ENCODE data around the gene PLEKHN1.
"Not testable (repeated sequence)": the region's sequence is repeated elsewhere in the genome, so short reads cannot be mapped to it uniquely, and the experiment has no call there.

Gene PLEKHN1

DNA sequence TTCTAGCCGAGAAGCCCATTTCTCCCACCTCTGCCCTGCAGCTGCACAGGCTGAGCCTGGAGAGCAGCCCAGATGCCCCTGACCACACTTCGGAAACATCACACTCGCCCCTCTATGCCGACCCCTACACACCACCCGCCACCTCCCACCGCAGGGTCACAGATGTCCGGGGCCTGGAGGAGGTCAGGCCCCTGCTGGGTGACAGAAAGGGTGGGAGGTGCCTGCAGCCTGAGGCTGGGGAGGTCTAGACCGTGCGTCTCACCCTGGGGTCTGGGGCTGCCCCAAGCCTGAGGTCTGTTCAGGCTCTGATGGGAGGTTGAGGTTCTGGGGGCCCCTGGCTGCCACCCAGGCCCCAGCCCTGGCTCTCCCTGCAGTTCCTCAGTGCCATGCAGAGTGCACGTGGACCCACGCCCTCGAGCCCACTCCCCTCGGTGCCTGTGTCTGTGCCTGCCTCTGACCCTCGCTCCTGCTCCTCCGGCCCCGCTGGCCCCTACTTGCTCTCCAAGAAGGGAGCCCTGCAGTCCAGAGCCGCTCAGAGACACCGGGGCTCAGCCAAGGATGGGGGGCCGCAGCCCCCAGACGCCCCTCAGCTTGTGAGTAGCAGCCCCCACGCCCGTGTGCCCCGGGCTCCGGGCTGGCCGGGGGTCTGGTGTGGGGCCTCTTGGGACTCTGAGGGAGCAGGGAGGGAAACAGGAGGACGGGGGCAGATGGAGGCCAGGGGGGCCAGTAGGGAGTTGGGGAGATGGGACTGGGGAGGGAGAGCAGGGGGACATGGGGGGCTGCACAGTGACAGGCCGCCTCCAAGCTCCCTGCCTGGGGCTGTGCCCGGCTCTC is 7.4 kb downstream of the PLEKHN1 start:
- no peak for FAIRE-seq
- DNase-seq (ENCODE audit: low spot score), result no peak

DNA sequence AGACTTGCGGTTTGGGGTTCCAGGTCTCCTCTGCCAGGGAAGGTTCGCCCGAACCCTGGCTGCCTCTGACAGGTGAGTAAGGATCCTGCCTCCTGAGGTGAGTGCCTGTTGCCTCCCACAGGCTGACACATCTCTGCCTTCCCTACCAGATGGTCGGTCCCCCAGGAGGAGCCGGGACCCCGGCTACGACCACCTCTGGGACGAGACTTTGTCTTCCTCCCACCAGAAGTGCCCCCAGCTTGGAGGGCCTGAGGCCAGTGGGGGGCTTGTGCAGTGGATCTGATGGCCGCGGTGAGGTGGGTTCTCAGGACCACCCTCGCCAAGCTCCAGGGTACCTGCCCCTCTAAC is 8.0 kb downstream of the PLEKHN1 start:
- FAIRE-seq (no peak), DNase-seq (ENCODE audit: low spot score) (no peak)

DNA sequence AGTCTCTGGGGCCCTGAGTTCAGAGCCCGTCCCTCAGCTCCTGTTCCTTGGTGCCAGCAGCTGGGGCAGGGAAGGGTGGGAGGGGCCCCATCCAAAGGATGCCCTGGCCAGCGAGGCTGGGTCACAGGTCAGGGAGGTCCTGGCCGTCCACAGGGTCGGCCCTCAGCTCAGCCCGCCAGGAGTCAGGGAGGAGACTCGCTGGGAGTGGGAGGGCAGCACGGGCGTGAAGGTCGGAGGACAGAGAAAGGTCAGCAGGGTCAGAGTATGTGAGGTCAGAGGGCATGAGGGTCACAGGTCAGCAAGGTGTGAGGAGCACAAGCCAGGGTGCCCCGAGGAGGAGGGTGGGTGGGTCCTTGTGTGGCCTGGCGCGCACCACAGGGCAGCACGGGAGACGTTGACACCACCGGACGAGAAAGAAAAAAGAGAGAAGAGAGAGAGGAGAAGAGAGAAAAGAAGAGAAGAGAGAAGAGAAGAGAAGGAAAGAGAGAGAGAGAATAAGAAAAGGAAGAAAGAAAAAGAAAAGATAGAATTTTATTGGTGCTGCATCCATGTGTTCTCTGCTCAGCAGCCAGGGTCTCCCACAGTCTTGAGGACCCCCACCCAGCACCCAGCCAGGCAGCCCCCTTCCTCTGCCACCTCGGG is 8.5 kb downstream of the PLEKHN1 start:
- DNase-seq (ENCODE audit: low spot score) (no peak), FAIRE-seq (no peak)

DNA sequence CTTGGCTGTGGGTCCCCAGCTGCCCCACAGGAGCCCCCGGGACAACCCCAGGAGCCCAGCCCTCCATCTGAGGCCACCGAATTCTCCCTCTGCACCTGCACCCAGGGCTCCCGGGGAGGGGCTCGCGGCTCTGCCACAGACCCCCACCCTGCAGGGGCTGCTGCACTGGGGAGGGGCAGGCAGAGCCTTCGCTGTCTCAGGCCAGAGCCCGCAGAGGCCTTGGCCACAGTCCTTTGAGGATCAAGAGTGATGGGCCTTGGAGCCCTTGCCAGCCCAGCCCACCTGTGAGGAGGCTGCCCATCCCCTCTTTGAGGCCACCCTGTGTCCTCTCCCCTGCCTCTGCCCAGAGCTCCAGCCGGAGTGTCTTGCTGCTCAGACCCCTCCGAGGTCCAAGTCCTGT is 9.1 kb downstream of the PLEKHN1 start:
- no peak for FAIRE-seq
- no peak for DNase-seq (ENCODE audit: low spot score)

DNA sequence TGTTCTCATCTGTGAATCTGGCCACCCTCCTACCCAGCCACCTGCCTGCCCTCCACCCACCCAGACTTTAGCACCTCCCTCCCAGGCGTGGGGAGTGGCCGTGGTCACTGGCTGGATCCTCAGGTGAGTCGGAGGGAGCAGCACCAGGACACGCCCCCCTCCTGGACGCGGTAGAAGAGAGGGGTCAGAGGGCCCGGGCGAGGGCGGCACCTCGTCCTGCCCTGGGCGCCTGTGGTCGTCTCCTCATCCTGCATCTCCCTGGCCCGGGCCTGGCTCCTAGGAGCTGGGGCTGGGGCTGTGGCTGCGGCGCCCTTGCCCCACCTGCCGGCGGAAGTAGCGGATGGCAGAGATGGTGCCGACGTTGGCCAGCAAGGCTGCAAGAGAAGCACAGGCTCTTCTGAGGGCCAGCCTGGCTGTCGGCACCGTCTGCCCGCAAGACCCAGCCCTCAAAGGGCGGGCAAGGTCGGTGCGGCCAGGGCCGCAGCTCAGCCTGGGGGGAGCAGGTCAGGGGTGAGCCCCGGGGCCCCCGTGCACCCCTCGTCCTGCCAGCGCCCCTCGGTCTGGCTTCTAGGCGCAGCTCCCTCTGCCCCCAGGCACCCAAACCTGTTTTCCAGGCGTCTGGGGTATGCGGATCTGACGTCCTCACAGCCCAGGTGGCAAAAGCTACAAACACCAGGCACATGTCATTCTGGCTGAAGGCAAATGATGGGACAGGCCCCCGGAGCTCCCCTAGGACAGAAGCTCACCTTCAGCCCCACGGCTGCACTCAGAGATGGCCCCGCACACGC is 9.8 kb downstream of the PLEKHN1 start:
- FAIRE-seq (no peak), DNase-seq (ENCODE audit: low spot score) (peak; percentile 50)

DNA sequence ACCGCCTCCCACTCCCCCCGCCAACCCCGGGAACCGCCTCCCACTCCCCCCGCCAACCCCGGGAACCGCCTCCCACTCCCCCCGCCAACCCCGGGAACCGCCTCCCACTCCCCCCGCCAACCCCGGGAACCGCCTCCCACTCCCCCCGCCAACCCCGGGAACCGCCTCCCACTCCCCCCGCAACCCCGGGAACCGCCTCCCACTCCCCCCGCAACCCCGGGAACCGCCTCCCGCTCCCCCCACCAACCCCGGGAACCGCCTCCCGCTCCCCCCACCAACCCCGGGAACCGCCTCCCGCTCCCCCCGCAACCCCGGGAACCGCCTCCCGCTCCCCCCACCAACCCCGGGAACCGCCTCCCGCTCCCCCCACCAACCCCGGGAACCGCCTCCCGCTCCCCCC is 10.5 kb downstream of the PLEKHN1 start:
- DNase-seq (ENCODE audit: low spot score); FAIRE-seq: not testable (repeated sequence)

DNA sequence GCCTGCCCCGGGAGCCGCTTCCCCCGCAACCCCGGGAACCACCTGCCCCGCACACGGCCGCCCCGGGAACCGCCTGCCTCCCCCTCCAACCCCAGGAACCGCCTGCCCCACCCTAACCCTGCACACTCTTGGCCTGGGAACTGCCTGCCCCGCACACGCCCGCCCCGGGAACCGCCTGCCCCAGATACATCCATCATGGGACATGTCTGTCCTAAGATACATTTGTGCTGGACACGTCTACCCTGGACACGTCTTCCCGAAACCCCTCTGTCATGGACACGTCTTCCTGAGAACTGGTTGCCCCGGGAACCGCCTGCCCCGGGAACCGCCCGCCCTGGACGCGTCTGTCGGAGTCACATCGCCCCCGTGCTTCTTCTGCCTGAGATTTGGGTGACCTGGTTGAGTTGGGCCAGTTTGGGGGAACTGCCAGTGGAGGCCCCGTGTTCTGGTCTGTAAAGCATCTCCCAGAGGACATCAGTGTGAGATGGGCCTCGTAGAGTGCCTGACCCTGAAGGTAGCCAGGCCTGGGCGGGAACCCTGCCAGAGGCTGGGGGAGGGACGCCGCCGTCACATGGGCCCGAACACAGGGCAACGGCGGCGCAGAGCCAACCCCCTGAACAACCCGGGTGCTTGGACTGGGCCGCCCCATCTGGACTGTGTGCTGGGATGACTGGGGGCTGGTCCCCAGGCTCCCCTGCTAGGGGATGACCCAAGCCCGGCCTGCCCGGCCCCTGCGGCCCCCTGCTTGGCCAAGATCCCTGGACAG is 12.0 kb downstream of the PLEKHN1 start:
- no peak for FAIRE-seq
- DNase-seq (ENCODE audit: low spot score), result no peak

DNA sequence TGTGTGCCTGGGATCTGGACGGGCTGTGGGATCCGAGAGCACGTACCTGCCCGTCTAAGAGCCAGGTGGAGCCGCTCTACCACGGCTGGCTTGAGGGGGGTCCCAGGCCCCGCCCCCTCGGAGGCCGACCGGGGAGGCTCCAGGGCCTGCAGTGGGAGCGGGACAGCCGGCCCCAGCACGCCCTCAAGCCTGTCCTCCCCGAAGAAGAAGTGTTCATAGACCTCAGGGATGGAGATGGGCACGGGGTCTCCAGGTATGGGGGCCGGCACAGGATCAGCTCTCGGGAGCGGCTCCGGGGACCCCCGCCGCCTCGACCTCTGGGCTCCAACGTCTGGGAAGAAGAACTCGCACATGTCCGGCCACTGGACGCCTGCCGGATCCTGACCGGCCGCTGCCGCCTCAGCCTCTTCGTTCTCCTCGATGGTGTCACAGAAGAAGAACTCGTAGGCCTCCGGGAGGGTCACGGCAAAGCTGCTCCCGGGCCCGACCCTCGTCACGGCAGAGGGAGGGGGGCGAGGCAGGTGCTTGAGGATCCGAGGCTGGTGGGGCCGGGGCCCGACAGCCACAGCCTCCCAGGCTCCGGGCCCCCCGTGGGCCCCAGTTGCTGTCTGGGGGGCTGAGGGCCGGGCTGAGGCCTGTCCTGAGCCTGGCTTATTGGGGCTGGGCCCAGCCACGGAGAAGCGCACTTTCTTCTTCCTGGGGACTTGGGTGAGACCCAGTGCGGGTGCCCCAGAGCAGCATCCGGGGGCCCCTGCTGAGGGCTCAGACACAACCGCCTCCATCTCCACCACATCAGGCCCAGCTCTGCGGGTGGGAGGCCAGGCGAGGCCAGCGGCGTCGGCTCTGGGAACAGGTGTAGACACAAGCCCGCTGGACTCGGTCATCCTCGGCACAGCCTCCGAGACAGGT is 12.8 kb downstream of the PLEKHN1 start:
- FAIRE-seq (no peak), DNase-seq (ENCODE audit: low spot score) (no peak)

DNA sequence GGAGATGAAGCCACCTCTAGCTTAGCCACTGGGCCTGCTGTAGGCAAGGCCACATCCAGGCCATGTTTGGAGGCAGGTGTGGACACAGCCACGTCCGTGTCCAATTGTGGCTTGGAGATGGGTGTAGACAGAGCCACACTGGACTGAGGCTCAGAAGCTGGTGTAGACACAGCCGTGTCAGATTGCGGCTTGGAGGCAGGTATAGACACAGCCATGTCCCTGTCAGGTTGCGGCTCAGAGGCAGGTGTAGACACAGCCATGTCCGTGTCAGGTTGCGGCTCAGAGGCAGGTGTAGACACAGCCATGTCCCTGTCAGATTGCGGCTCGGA is 13.4 kb downstream of the PLEKHN1 start:
- no peak for DNase-seq (ENCODE audit: low spot score)
- FAIRE-seq, result no peak

DNA sequence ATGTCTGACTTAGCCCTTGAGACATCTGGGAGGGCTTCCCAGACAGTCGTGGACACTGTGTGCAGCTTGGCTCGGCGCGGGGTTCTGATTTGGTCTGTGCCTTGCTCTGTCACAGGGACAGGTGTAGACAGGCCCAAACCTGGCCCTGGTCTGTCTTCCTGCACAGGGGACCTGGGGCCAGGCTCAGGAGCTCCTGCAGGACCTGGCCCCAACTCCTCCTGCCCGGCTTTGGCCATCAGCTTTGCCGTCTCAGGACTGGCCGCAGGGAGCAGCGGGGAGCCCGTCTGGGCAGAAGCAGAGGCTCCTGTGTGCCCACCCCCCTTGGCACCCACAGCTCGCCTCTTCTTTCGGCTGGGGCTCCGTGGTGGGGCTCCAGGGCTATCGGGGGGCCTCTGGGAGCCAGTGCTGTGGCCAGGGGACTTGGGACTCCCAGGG is 13.9 kb downstream of the PLEKHN1 start:
- DNase-seq (ENCODE audit: low spot score) (no peak), FAIRE-seq (no peak)

DNA sequence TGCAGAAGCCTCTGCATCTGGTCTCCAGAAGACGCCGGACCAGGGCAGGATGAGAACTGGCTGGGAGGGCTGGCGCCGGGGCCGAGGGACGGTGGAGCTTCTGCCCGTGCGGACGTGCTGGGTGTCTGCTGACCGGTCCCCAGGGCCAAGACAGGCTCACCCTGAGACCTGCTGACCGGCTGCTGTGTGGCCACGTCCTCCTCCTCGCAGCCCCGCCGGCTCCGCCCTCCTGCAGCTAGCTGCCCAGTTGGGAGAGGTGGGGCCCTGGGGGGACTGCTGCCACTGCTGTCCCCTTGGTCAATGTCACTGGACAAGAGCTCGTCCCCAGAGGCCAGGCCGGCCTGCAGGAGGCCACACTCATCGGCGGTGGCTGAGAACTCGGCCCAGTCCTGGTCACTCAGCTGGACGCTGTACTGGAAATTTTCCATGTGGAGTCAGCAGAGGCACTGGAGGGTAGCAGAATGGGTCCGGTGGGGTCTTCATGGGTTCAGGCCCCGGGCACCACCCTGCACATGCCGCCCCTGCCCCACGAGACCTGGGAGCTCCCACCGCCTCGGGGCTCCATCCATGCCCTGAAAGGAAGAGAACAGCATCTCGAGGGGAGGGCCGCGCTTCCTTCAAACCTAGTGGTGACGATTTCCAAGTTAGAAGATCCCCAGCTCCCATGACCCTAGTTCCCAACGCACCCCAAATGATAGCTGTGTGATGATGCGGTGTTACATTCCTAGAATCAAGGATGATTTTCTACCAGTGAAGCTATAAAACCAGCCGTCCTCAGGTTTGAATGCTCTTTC is 14.5 kb downstream of the PLEKHN1 start:
- no peak for FAIRE-seq
- no peak for DNase-seq (ENCODE audit: low spot score)

DNA sequence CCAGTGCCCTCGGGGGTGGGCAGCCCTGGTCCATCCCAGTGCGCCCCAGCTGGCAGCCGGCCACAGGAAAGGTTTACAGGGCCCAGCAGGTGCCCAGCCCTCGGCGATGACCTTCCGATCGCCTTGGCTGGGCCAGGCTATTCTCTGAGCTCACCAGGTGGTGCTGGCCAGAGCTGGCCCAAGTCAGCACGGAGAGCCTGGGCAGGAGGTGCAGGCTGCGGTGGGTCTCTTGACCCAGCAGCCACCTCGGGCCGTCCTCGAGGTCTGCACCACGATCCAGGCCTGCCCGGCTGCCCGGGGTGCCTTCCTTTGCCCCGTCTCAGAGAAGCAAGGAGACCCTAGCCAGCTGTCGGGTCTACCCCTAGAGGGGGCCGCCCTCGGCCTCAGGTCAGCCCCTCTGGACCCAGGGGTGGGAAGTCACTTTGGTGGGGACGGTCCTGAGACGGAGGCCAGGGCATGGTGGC is 15.2 kb downstream of the PLEKHN1 start:
- DNase-seq (ENCODE audit: low spot score), result no peak
- no peak for FAIRE-seq

DNA sequence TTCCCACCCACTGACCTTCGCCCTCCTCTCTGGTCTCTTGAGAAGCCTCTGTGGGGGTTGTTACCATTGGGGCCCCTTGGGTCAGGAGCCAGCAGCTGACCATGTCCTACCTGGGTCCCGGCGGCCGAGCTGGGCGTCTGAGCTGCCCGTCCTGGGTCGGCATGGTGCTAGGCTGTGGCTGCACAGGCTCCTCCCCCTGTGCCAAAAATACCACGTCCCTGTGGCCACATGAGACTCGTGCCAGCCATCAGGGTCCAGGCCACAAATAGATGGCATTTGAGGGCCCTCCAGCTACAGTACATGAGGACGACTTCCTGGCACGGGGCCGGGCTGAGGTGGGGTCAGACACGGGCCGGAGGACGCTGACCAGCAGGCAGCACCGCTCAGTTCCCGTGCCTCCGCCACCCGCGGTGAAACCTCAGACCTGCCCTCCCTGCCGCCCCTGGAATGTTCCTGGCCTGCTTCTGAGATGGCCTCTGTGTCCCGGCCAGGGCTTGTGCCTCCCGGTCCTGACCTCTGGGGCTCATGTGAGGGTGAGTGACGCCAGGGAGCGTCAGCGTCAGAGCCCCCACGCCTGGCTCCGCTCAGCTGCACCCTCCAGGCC is 15.8 kb downstream of the PLEKHN1 start, which contains the start of gene PERM1:
Gene PERM1, minus strand, starts transcription at position 139 of the 604 bp plus-strand sequence. CDS start 1,064 bp downstream, outside the sequence.
- DNase-seq (ENCODE audit: low spot score) (no peak), FAIRE-seq (no peak)

DNA sequence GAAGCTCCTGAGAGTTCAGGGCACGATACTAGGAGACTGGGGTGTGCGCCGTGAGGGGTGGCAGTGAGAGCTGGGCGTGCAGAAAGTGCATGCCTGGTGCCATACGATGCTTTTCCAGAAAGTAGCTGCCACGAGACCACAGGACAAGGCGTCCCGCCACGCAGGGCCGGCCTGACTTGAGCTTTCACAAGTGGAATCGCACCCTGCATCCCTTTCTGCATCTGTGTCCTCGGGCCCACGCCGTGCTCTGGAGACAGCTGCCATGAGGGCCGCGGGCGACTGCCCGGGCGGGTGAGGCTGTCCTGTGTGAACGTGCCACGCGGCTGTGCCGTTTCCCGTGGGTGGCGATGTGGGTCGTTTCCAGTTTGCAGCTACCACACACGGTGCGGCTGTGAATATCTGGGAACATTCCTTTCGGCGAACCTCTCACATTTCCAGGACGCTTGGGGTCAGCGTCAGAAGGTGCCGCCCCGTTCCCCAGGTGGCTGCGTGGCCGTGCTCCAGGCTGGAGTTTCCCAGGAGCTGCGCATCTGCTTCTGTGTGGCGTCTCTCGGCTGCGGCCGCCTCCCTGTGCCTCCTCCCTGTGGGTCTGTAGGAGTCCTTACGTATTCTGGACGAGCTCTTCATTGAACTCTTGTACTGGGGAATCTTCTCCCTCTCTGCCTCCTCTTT is 16.6 kb downstream of the PLEKHN1 start:
- DNase-seq (ENCODE audit: low spot score), result no peak
- no peak for FAIRE-seq

DNA sequence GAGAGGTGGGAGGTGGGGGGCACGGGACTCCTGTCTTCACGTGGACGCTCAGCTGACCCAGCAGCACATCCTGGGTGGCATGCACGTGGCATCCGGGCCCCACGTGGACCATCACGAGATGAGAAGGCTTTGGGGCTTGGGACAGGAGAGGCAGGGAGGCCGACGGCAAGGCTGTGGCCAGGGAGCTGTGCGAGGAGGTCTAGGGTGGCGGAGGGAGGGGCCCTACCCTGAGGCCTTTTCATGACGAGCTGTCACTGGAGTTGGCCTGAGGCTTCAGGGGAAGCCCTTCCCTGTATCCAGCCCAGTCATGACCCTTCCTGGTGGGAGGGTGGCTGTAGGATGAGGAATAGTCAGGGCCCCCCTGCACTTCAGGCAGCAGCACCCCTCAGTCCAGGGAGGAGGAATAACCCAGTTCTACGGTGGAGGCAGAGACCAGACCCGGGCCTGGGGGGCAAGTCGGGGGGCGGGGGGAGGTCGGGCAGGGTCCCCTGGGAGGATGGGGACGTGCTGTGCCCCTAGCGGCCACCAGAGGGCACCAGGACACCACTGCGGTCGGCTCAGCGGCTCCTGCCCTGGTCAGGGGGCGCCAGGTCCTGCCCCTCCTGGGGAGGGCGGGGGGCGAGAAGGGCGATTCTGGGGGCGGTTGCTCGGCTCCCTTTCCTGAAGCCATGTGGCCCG is 17.7 kb downstream of the PLEKHN1 start:
- DNase-seq (ENCODE audit: low spot score), result peak; percentile 61
- no peak for FAIRE-seq

DNA sequence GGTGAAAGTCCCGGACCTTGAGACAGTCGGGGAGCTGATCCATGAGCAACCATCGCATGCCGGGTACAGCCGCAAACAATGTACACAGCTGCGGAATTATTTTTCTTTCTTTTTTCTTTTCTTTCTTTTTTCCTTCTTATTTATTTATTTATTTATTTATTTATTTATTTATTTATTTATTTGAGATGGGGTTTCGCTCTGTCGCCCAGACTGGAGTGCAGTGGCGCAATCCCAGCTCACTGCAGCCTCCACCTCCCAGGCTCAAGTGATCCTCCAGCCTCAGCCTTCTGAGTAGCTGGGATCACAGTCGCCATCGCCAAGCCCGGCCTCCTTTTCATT is 18.2 kb downstream of the PLEKHN1 start:
- DNase-seq (ENCODE audit: low spot score) (no peak), FAIRE-seq (no peak)

DNA sequence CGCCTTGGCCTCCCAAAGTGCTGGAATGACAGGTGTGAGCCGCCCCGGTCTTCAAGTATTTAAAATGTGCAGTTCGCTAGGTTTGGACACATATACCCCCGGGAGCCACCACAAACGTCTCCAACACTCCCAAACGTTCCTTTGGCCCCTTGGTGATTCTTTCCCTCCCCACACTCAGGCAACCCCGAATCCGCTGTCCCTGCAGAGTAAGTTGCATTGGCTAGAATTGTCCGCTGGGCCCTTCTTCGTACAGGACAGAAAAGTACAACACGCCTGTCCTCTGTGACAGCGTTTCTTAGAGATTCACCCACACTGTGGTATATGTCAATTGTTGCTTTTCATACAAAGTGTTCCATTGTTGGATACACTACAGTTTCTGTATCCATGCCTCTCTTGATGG is 18.8 kb downstream of the PLEKHN1 start:
- FAIRE-seq (no peak), DNase-seq (ENCODE audit: low spot score) (no peak)

DNA sequence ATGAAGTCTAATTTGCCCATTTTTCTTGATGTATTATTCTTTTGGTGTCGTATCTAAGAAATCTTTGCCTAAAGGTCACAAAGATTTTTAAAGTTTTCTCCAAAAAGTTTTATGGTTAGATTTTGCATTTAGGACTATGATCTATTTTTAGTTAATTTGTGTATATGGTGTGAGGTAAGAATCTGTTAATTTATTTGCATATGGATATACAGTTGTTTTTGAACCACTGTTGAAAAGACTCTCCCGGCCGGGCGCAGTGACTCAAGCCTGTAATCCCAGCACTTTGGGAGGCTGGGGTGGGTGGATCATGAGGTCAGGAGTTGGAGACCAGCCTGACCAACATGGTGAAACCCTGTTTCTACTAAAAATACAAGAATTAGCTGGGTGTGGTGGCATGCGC is 21.8 kb downstream of the PLEKHN1 start:
- not testable (repeated sequence) for DNase-seq (ENCODE audit: low spot score); FAIRE-seq
